Mesenteric fat pad (tissue), 1 donor: ENCODE measurements around the gene CTDSPL. TPM values are rescaled to one million over a fixed set of nuclear protein-coding genes. Genes with fewer than 3 reads are reported as not detected.

Experiments
- DNase-seq: peaks from one replicate; pipeline ENCODE4 v3.0.0-alpha.2; 2020; ENCODE audit warnings: low spot score
- total RNA-seq: library from RNA; stranded (reverse); fragmentation: NEBNext Ultra II Directional; extraction: Animal tissue kit (Norgen Biotek cat#: 25700); gene quantifications from one replicate; pipeline ENCODE4 v1.2.1, GENCODE V29; 2021
- donor health status: DM: yes; HTN: yes; CAD: no.

Gene CTDSPL
- total RNA-seq, 1 donor from 2014 or later: 19.0 TPM

DNA sequence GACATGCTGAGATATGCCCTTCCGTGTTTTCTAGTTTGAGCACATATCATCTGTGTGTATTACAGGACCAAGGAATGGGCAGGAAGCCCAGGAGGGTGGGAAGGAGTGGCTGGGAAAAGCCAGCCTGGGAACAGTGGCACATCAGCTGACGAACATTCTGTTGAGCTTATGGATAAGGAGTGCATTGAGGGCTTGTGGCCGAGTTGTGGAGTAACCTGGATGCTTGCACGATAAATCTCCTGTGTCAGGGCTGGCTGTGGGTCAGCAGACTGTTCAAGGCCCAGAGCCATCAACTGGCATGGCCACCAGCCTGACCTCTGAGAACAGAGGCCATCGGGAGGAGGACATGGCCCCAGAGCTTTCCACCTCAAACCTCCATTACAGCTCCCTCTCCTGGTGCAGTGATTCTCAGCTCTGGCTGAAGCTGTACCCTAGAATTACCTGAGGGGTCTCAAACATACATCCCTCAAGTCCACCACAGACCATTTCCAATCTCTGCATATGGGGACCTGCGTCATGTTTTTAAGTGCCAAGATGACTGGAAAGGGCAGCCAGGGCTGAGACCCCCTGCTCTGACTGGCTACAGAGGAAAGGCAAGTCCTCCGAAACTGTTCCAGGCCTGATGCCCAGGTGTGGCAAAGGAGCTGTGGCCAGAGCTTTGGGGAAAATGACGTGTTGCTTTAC lies 124.1 kb downstream of the CTDSPL start:
- peak; percentile 72 for DNase-seq

DNA sequence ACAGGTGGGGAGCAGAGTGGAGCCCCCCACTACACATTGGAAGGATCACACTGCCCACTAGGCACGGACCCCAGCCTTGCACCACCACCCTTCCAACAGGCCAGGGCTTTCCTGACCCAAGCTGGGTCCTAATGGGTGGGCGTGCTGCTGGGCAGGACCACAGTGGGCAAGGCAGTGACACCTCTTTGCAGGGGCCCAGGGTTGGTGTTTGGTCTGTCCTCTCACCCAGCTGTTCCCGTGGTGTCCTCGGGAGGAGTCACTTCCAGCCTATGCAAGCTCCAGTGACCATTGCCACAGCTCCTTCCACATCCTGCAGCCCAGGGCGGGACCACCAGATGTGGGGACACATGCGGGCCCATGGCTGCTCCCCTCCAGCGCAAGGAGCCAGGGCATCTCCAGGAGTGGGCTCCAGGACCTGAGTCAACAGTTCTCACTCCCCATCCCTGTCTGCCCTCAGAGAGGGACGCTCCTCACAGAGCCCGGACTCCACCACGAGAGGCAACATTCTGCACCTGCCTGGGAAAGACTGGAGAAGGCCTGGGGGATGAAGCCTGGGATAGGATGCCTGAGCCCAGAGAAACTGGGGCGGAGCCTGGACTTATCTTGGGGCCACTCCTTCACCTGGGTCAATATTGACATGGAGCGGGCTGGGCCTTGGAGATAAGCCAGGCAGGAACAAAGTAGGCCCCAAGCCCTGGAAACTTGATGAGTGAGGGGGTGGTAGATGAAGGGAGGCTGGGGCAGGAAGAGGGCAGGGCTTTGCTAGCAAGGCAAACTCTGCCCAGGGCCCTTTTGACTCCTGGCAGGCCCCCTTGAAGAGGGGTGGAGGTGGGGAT lies 125.0 kb downstream of the CTDSPL start:
- DNase-seq: peak; percentile 85

DNA sequence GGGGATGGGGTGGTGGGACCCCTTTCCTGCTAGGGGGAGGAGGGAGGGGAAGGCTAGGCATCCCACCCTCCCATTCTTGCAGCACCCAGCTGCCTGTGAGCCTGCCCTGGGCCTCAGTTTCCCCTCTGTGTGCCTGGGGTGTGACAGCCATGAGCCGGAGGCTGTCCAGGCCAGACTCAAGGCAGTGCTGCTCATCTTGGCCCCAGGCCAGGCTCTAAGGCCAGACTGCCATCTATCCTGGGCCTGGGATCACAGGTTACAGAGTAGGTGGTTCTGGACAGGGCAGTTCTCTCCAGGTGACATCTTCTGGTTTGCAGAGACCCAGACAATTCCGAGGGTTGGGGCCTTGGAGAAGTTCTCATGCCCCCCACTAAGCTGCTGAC lies 125.6 kb downstream of the CTDSPL start:
- DNase-seq: peak; percentile 77

GRCh38 chr3:37987751-37988179 lies 126.1 kb downstream of the CTDSPL start:
- DNase-seq: peak; percentile 77

DNA sequence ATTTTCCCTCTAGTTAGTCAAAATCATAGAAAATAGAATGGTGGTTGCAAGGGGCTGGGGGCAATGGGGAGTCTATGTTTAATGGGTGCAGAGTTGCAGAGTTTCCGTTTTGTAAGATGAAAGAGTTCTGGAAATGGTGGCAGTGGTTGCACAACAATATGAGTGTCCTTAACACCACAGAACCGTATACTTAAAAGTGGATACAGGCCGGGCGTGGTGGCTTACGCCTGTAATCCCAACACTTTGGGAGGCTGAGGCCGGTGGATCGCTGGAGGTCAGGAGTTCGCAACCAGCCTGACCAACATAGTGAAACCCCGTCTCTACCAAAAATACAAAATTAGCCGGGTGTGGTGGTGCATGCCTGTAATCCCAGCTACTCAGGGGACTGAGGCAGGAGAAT lies 126.7 kb downstream of the CTDSPL start:
- peak; percentile 53 for DNase-seq

GRCh38 chr3:37988931-37989525 lies 127.3 kb downstream of the CTDSPL start:
- DNase-seq: peak; percentile 79

DNA sequence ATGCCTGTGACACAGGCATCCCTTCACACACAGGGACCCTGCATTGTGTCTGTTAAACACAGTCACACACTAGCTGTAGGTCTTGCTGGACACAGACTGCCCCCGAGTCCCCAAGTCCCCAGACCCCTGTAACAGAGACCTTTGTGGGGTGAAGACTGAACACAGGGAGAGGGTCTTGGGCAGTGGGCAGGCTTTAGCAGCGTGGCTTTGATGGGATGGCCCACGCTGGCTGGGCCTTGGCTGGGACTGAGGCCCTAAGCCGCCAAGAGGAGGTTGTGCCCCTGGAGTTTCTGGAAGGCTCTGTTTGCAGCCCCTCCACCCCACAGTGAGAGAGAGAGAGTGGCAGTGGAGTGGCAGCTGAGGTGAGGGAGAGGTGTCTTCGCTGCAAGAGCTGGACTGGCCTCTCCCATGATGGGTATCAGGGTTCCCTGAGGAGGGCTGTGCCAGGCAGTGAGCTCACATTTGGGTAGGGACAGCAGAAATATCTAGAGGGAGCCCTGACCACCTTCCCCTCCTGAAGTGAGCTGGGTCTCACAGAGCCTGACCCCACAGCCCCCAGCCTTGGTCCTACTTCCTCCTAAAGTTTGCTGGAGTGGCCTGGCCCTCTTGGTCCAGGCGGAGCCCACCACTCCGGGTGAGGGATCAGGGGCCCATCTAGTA lies 128.3 kb downstream of the CTDSPL start:
- peak; percentile 59 for DNase-seq

DNA sequence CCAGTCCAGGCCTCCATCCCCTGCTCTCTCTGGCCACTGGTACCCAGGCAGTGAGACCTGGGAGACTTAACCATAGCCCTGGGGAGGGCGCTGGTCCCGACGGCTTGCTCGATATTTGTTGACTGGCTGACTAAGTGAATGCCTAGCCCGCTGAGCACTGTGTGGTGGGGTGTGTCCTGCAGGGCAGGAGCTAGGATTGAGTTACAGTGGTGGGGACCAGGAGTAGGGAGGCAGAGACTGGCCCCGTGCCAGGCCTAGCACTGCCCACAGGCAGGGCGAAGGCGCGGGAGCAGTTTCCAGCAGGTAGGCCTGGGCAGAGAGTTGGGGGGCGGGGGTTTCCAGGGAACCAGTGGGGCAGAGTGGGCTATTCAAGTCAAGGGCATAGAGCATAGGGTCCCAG lies 128.8 kb downstream of the CTDSPL start, which contains the start of gene VILL:
Gene VILL (plus strand): TSS at position 260 of the 400 bp plus-strand sequence. CDS start 2,887 bp downstream, outside the sequence.
- peak; percentile 87 for DNase-seq

DNA sequence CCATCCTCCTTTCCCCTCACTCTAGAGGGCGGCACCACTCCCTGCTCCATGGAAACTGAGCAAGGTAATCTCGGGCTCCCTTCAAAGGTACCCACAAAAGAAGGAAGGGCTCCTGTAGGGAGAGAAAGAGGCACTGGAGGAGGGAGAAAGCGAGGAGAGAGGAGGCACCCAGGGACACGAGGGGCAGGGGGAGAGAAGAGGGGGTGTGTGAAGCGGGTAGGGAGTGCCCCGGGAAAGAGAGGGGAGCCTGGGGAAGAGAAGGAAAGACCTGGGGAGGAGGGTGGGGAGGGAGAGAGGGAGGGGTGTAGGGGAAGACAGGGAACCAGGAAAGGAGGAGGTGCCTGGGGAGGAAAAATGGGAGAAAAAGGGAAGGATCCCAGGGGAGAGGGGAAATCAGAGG lies 129.4 kb downstream of the CTDSPL start:
- peak; percentile 9 for DNase-seq

DNA sequence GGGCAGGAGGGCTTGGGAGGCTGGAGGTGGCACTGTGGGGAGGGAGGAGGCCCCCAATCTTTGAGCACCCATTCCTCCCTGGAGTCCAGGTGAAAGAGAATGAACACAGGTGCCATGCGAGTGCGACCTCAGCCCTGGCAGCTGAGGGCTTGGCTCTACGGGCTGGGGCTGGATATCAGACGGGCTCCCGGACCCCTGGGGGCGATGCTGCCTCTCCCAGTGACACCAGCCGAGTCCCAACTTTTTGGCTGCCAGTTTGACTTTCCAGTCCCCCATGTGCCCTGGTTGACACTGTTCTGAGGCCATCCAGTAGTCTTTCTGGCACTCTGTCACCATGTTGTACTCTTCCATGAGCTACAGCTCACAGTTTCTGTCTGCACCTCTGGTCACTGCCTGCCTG lies 130.1 kb downstream of the CTDSPL start:
- peak; percentile 88 for DNase-seq

- no peak for DNase-seq
Measured at GRCh38 chr3:37992271-37993066, 130.8 kb downstream of the CTDSPL start.

- no peak for DNase-seq
Measured at GRCh38 chr3:37993067-37993455, 131.4 kb downstream of the CTDSPL start.

- no peak for DNase-seq
Measured at GRCh38 chr3:37993460-37993819, 131.8 kb downstream of the CTDSPL start.

DNA sequence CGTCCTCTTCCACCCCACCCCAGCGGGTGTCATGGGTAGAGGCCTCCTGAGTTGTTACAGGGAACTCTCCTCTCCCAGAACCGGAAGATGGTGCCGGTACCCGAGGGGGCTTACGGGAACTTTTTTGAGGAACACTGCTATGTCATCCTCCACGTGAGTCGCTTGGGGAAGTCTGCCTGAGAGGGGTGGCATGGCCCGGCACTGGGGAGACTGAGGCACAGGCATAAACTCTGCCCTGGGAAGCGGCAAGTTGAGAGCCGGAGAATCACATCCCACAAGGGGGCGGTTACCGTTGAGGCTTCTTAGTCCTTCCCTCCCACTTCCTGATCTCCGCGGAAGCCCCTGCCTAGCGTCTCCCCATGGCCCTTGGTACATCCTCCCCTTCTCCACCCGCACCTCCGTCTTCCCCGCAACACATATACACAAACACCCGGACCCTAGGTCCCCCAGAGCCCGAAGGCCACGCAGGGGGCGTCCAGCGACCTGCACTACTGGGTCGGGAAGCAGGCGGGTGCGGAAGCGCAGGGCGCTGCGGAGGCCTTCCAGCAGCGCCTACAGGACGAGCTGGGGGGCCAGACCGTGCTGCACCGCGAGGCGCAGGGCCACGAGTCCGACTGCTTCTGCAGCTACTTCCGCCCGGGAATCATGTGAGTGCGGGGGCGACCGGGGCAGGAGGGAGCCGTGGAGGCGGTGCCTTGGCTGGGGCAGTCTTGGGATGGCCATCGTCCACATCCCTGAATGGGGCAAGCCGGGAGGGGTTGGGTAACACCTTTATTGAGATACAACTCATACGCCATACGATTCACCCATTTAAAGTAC lies 132.3 kb downstream of the CTDSPL start:
- peak; percentile 96 for DNase-seq

GRCh38 chr3:37994639-37994972 lies 132.9 kb downstream of the CTDSPL start:
- no peak for DNase-seq

- no peak for DNase-seq
Measured at GRCh38 chr3:37995652-37996641, 134.3 kb downstream of the CTDSPL start.

GRCh38 chr3:37996785-37997301 lies 135.2 kb downstream of the CTDSPL start:
- no peak for DNase-seq

DNA sequence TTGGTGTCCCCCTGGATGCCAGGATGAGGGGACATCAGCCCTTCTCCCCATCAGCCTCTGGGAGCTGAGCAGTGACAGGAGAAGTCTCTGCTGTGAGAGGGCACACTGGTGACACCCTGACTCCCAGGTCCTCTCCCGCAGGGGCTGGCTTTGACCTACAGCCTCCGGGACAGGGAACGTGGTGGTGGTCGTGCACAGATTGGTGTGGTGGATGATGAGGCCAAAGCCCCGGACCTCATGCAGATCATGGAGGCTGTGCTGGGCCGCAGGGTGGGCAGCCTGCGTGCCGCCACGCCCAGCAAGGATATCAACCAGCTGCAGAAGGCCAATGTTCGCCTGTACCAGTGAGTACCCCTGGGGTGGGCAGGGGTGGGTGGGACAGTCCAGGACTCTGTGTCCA lies 135.7 kb downstream of the CTDSPL start:
- no peak for DNase-seq
